ENCODE data around the gene CRX. TPM values are rescaled to one million over a fixed set of nuclear protein-coding genes. Genes with fewer than 3 reads are reported as not detected.
"Not testable (repeated sequence)": the region's sequence is repeated elsewhere in the genome, so short reads cannot be mapped to it uniquely, and the experiment has no call there.

Gene CRX
- total and polyA plus RNA-seq, 2 of the 4 experiments (the other 2 are of a cell fraction), result not detected

- CTCF ChIA-PET; H3K36me3 ChIP-seq (ENCODE audit: control insufficient read depth, insufficient read depth, low read length); intact Hi-C loops (cut with micrococcal nuclease); H2BK20ac ChIP-seq (ENCODE audit: low read depth, low read length); H2BK15ac ChIP-seq (ENCODE audit: low read depth, low read length); H2BK120ac ChIP-seq (ENCODE audit: low read depth, low read length); H3K23ac ChIP-seq (ENCODE audit: low read depth, low read length); in situ Hi-C loops (cut with MboI; ENCODE audit: low sequenced_read_pairs); H2BK5ac ChIP-seq (ENCODE audit: low read depth, low read length, poor library complexity, severe bottlenecking); H4K8ac ChIP-seq (ENCODE audit: low read depth in 2 of 2, low read length in 2 of 2); H2AK9ac ChIP-seq (replicated peaks; ENCODE audit: low read depth, low read length, poor library complexity); H3K9me1 ChIP-seq (ENCODE audit: insufficient read depth, low read length); H3K4me3 ChIP-seq (ENCODE audit: insufficient read depth, low read depth, low read length); POLR2A ChIA-PET (ENCODE audit: unreplicated experiment); H4K5ac ChIP-seq (ENCODE audit: low read depth, low read length); H3K4me1 ChIP-seq (ENCODE audit: control insufficient read depth, insufficient read depth, low read length); BruUV-seq (replicated peaks); H4K91ac ChIP-seq (ENCODE audit: insufficient read depth, low read depth, low read length); ATAC-seq (ENCODE audit: low read depth); H3K79me1 ChIP-seq (ENCODE audit: low read depth in 1 of 2, low read length in 2 of 2); H3K9me3 ChIP-seq (ENCODE audit: control insufficient read depth, insufficient read depth, low read length); H3K4me2 ChIP-seq (ENCODE audit: low read depth, low read length); H3K14ac ChIP-seq (replicated peaks; ENCODE audit: low read depth, low read length); H2AK5ac ChIP-seq (ENCODE audit: low read depth, low read length); H3K18ac ChIP-seq (ENCODE audit: low read depth, low read length); H3K4ac ChIP-seq (ENCODE audit: low read depth, low read length); H3K9ac ChIP-seq (ENCODE audit: low read depth, low read length); H3K27ac ChIP-seq (ENCODE audit: insufficient read depth, low read length); H3K56ac ChIP-seq (ENCODE audit: extremely low read depth, insufficient read depth, low read length); DNase-seq; dilution Hi-C loops (cut with HindIII; ENCODE audit: low sequenced_read_pairs, unreplicated experiment); H4K20me1 ChIP-seq (ENCODE audit: insufficient read depth, low read length); H2AFZ ChIP-seq (replicated peaks; ENCODE audit: low read length, poor library complexity): not testable (repeated sequence)
- WGBS, 2 experiments (ENCODE audit: extremely low coverage in 2 of 2, insufficient read length in 1 of 2), result 100% methylated on average over 1 of the region's 1 CpG; no CpG with 5 or more reads in 1 of the 2 experiments
- H3K27me3 ChIP-seq (ENCODE audit: control insufficient read depth, insufficient read depth, low read length), result peaks cover 37% of the 10 kb centered on the region
Observed at GRCh38 chr19:47818221-47818620, 3.5 kb upstream of the CRX start.
